Psoas muscle (tissue), 8 donors: ENCODE results near the gene CCDC141. TPM values are rescaled to one million over a fixed set of nuclear protein-coding genes. Genes with fewer than 3 reads are reported as not detected.

ENCODE experiments used
- ATAC-seq, 4 donors: fragments of 200-7000 bp; cut with Tn5 transposase; one replicate each; pipeline ENCODE4 v1.9.1; 2020; ENCODE audit warnings: moderate library complexity in 3 of 4, mild to moderate bottlenecking in 2 of 4
- DNase-seq, 2 donors: peaks; one replicate each; pipeline ENCODE4 v3.0.0-alpha.2; 2020
- H3K27ac ChIP-seq: fragments of 200-600 bp; one replicate; pipeline ENCODE4 v1.8.0; 2022
- H3K27me3 ChIP-seq, 3 donors: fragments of 200-600 bp in 1 of 3; one replicate each; pipeline versions ENCODE4 v1.6.1 to v1.8.0; 2013 to 2022; ENCODE audit warnings: low read length in 2 of 3, mild to moderate bottlenecking in 2 of 3, moderate library complexity in 1 of 3; ENCODE audit not compliant: insufficient read depth in 3 of 3
- H3K36me3 ChIP-seq, 2 donors: fragments of 200-600 bp in 1 of 2; one replicate each; pipeline versions ENCODE4 v1.6.1 to v1.8.0; 2013 to 2022; ENCODE audit warnings: low read depth in 1 of 2, mild to moderate bottlenecking in 1 of 2, moderate library complexity in 1 of 2; ENCODE audit not compliant: insufficient read depth in 1 of 2
- H3K4me1 ChIP-seq: fragments of 200-600 bp; one replicate; pipeline ENCODE4 v1.8.0; 2022
- H3K4me3 ChIP-seq: fragments of 200-600 bp; one replicate; pipeline ENCODE4 v1.8.0; 2022; ENCODE audit warnings: mild to moderate bottlenecking
- H3K9me3 ChIP-seq: fragments of 200-600 bp; one replicate; pipeline ENCODE4 v1.8.0; 2022
- WGBS, 3 donors: extraction: QIAGEN DNeasy Blood & Tissue Kit; methylation state at CpG; one replicate each; pipeline versions ENCODE4 v1.1.6 to v1.1.7; 2013; 5-methylcytosine and 5-hydroxymethylcytosine counted together
- intact Hi-C, 2 donors: fragments of 100-400 bp; cut with DNase I; formaldehyde crosslinking; loops; one replicate each; pipeline versions ENCODE4 v1.11.0 to v1.14.2; 2022
- polyA plus RNA-seq, 3 donors: library from polyadenylated mRNA; stranded (reverse); fragments of 200-250 nt; gene quantifications; one replicate each; pipeline ENCODE4 v1.2.3, GENCODE V29; 2013
- total RNA-seq, 4 donors: library from RNA; stranded (reverse); fragmentation: NEBNext Ultra II Directional in 2 of 4; extraction: Animal tissue kit (Norgen Biotek cat#: 25700) in 2 of 4; gene quantifications; one replicate each; pipeline versions ENCODE4 v1.2.1 to v1.2.4, GENCODE V29; 2021 to 2023
- TF ChIP-seq, protein P1 (sequence below): fragments of 200-600 bp; IDR thresholded peaks from one replicate; pipeline ENCODE4 v1.8.0; 2022; ENCODE audit warnings: antibody characterized with exemption
- donor health status: healthy with polysubstance abuse.
- donor health status: DM: no; HTN: no; CAD: no; lungs with moderate emphysema.
- donor health status: Bipolar disorder and iron deficiency.
- donor health status: healthy.
- donor health status: DM: yes; HTN: yes; CAD: no.
- donor health status: DM: no; HTN: no; CAD: no.
- donor health status: DM: no; HTN: no; CAD: no.
- donor health status: DM: yes; HTN: yes; CAD: no.

Gene CCDC141
- total and polyA plus RNA-seq, 7 donors, result 0.82 to 14.9 (median 5.9) TPM

DNA sequence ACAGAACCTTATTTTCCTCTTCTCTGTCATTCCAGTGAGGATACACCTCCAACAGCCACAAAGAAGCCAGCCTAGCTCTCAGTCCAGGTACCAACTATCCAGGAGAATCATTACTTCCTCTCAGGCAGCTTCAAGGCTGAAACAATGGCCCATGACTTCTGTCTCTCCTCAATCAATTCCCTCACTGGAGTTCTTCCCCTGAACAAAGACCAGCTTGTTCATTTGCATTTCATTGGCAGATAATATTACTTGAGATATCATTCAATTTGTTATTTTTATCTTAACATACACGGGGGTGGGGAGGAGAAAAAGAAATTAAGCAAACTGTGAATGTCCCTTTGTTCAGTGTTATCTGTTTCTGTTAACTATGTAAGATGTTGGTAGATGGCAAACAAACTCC, 44.0 kb downstream of the CCDC141 start:
- 61 to 75% (median 66%) methylated on average over 1 of the region's 1 CpG for WGBS, 3 donors
- TF ChIP-seq, protein P1, sequence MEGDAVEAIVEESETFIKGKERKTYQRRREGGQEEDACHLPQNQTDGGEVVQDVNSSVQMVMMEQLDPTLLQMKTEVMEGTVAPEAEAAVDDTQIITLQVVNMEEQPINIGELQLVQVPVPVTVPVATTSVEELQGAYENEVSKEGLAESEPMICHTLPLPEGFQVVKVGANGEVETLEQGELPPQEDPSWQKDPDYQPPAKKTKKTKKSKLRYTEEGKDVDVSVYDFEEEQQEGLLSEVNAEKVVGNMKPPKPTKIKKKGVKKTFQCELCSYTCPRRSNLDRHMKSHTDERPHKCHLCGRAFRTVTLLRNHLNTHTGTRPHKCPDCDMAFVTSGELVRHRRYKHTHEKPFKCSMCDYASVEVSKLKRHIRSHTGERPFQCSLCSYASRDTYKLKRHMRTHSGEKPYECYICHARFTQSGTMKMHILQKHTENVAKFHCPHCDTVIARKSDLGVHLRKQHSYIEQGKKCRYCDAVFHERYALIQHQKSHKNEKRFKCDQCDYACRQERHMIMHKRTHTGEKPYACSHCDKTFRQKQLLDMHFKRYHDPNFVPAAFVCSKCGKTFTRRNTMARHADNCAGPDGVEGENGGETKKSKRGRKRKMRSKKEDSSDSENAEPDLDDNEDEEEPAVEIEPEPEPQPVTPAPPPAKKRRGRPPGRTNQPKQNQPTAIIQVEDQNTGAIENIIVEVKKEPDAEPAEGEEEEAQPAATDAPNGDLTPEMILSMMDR, result no peak
- H3K27me3 ChIP-seq, result no peaks in the 10 kb centered on the region
- H3K36me3 ChIP-seq, result no peaks in the 10 kb centered on the region
- H3K27ac ChIP-seq, result no peak overlapping the region
- no peak overlapping the region for H3K4me3 ChIP-seq
- no peaks in the 10 kb centered on the region for H3K9me3 ChIP-seq
- no peak for ATAC-seq
- DNase-seq, result no peak
- intact Hi-C loops, result no loop called here
- no peaks in the 10 kb centered on the region for H3K4me1 ChIP-seq

DNA sequence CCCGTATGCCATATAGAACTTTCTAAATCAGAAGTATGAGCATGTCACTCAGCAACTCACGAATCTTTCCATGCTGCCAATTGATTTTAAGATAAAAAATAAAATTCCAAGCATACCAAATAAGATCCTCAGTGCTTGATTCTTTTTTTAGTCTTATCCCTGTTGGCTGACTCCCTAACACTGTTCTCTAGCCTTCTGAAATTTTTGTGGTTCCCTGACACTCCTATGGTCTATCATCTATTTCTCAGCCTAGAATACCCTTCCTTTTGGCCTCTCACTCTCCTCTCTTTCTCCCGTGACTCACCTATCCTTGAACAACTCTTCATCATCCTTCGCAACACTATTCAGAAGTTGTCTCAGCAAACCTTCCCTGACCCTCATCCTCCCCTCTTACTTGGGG, 50.5 kb downstream of the CCDC141 start:
- TF ChIP-seq, protein P1, result no peak
- 78 to 90% (median 85%) methylated on average over 4 of the region's 4 CpGs for WGBS, 3 donors
- Histone ChIP-seq H3K4me3 (no peak overlapping the region), H3K27me3 (no peaks in the 10 kb centered on the region), H3K9me3 (no peaks in the 10 kb centered on the region), H3K27ac (no peak overlapping the region), H3K36me3 (no peaks in the 10 kb centered on the region), H3K4me1 (no peaks in the 10 kb centered on the region)
- ATAC-seq (no peak), DNase-seq (no peak)
- intact Hi-C loops, result no loop called here

DNA sequence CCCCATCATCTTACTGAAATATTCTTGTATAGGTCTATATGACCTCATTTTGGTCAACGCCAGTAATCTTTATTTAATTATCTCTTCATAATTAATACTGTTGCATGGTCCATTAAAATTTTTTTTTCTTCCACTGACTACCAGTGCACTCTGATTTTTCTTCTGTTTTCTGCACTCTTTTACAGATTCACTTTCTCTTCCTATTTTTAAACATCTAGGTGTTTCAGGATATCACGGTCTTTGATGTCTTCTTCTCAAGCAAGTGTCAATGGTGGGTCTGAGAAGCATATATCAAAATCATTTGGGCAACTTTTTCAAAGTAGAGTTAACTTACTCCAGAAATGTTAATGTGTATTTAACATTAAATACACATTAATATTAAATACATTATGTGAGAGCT, 51.4 kb downstream of the CCDC141 start:
- ATAC-seq, result no peak
- no peak for DNase-seq
- 85 to 90% (median 87%) methylated on average over 2 of the region's 2 CpGs for WGBS, 3 donors
- TF ChIP-seq, protein P1, result no peak
- Histone ChIP-seq H3K4me3 (no peak overlapping the region), H3K27me3 (no peaks in the 10 kb centered on the region), H3K9me3 (no peaks in the 10 kb centered on the region), H3K4me1 (no peaks in the 10 kb centered on the region), H3K27ac (no peak overlapping the region), H3K36me3 (no peaks in the 10 kb centered on the region)
- intact Hi-C loops, result no loop called here

DNA sequence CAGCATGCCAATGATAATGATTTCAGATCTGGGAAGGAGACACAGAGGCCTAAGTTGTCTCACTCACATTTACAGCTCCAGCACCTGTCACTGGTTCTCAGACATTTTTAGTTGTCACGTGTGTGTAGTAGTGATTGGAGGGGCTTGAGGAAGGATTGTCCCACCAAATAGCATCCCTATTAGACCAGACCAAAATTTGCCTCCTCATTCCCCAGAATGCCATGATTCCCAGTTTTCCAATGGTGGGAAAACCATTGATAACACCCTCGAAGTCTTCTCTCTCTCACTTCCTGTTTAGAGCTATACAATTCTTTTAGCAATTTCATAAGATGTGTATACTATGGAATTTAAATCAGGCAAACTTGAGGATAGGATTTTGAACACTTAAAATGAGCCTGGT, 52.5 kb downstream of the CCDC141 start:
- DNase-seq (no peak), ATAC-seq (no peak)
- 65 to 74% (median 70%) methylated on average over 2 of the region's 2 CpGs for WGBS, 3 donors
- intact Hi-C loops, result no loop called here
- Histone ChIP-seq H3K4me1 (peaks cover 2% of the 10 kb centered on the region), H3K27ac (no peak overlapping the region), H3K4me3 (no peak overlapping the region), H3K36me3 (no peaks in the 10 kb centered on the region), H3K27me3 (no peaks in the 10 kb centered on the region), H3K9me3 (no peaks in the 10 kb centered on the region)
- TF ChIP-seq, protein P1, result no peak

GRCh38 chr2:178997067-178997466, 52.9 kb downstream of the CCDC141 start:
- H3K36me3 ChIP-seq, result no peaks in the 10 kb centered on the region
- H3K27ac ChIP-seq, result no peak overlapping the region
- 92 to 95% (median 95%) methylated on average over 1 of the region's 1 CpG for WGBS, 3 donors
- TF ChIP-seq, protein P1, result no peak
- ATAC-seq (no peak), DNase-seq (no peak)
- no peaks in the 10 kb centered on the region for H3K27me3 ChIP-seq
- no peaks in the 10 kb centered on the region for H3K9me3 ChIP-seq
- peaks cover 4% of the 10 kb centered on the region for H3K4me1 ChIP-seq
- no peak overlapping the region for H3K4me3 ChIP-seq
- intact Hi-C loops, result no loop called here
